Common myeloid progenitor, CD34-positive (primary cell): ENCODE data around the gene KLHL18.

Experiments
- CTCF ChIA-PET: fragments of 350-600 bp; sonication (Branson Sonifier 250); formaldehyde crosslinking; loops from one replicate; lab custom pipeline; 2021; ENCODE audit warnings: antibody characterized with exemption; lab: Charles Lee
- POLR2A ChIA-PET: fragments of 350-600 bp; sonication (Branson Sonifier 250); formaldehyde crosslinking; loops from one replicate; lab custom pipeline; 2021; ENCODE audit warnings: antibody characterized with exemption; lab: Charles Lee
- DNase-seq, 3 donors: peaks; one replicate each; pipeline versions ENCODE4 v3.0.0 to v3.0.0-alpha.2; 2013
- H3K27ac ChIP-seq, 2 experiments: 1 replicate in 1 of 2; 2 replicates in 1 of 2; pipeline ENCODE4 v1.7.0; 2013; ENCODE audit warnings: inconsistent platforms in 2 of 2, low read length in 2 of 2, mild to moderate bottlenecking in 2 of 2, low read depth in 1 of 2, moderate library complexity in 1 of 2; ENCODE audit not compliant: severe bottlenecking in 2 of 2, insufficient read depth in 1 of 2, poor library complexity in 1 of 2
- H3K27me3 ChIP-seq, 5 experiments: replicated peaks in 2 of 5; 1 replicate in 3 of 5; 2 replicates in 2 of 5; pipeline versions ENCODE4 v1.6.1 to v1.7.0; 2013; ENCODE audit warnings: low read length in 4 of 5, mild to moderate bottlenecking in 2 of 5, moderate library complexity in 2 of 5, inconsistent platforms in 1 of 5; ENCODE audit not compliant: insufficient read depth in 5 of 5, control insufficient read depth in 4 of 5
- H3K36me3 ChIP-seq, 4 experiments: 1 replicate in 2 of 4; 2 replicates in 2 of 4; pipeline versions ENCODE4 v1.6.1 to v1.7.0; 2013; ENCODE audit warnings: low read length in 3 of 4, control low read depth in 1 of 4, mild to moderate bottlenecking in 1 of 4; ENCODE audit not compliant: control insufficient read depth in 4 of 4, insufficient read depth in 4 of 4
- H3K4me1 ChIP-seq, 4 experiments: 1 replicate in 3 of 4; 2 replicates in 1 of 4; pipeline versions ENCODE4 v1.6.1 to v1.7.1; 2013; ENCODE audit warnings: low read length in 3 of 4, mild to moderate bottlenecking in 3 of 4, control low read depth in 1 of 4, inconsistent platforms in 1 of 4, moderate library complexity in 1 of 4; ENCODE audit not compliant: control insufficient read depth in 4 of 4, insufficient read depth in 4 of 4; ENCODE audit errors: control extremely low read depth in 1 of 4
- H3K4me3 ChIP-seq, 7 experiments: 1 replicate in 4 of 7; 2 replicates in 3 of 7; pipeline versions ENCODE4 v1.5.1 to v1.7.0; 2013; ENCODE audit warnings: mild to moderate bottlenecking in 7 of 7, low read length in 6 of 7, moderate library complexity in 6 of 7, inconsistent platforms in 2 of 7, low read depth in 2 of 7, control low read depth in 1 of 7; ENCODE audit not compliant: insufficient read depth in 4 of 7, control insufficient read depth in 1 of 7; ENCODE audit errors: extremely low read depth in 1 of 7
- H3K9me3 ChIP-seq, 5 experiments: 1 replicate in 4 of 5; 2 replicates in 1 of 5; pipeline versions ENCODE4 v1.6.1 to v1.7.1; 2013; ENCODE audit warnings: low read length in 4 of 5, mild to moderate bottlenecking in 2 of 5, inconsistent platforms in 1 of 5, low read depth in 1 of 5, moderate library complexity in 1 of 5; ENCODE audit not compliant: control insufficient read depth in 4 of 5, insufficient read depth in 2 of 5; ENCODE audit errors: control extremely low read depth in 1 of 5
- WGBS: methylation state at CpG from one replicate; pipeline ENCODE4 v1.1.5; 2013; ENCODE audit not compliant: insufficient coverage; 5-methylcytosine and 5-hydroxymethylcytosine counted together

The KLHL18 gene

GRCh38 chr3:47318916-47319315 is 36.2 kb downstream of the KLHL18 start:
- Histone ChIP-seq H3K36me3 (peaks cover 3 to 32% (median 22%) of the 10 kb centered on the region in 4 experiments), H3K4me3 (no peak overlapping the region), H3K27ac (peak overlapping the region in 1 of 2 experiments; percentile 35), H3K9me3 (no peaks in the 10 kb centered on the region), H3K4me1 (peaks cover 0 to 11% (median 6%) of the 10 kb centered on the region in 4 experiments), H3K27me3 (no peaks in the 10 kb centered on the region)
- no peak for DNase-seq
- ChIA-PET POLR2A (no interaction called here), CTCF (interaction anchor here (1.1 to 1.5 kb wide), 2 partner anchors 69 to 154 kb away, joined by 3 read pairs; no protein-coding TSS in a partner anchor)
- WGBS: no CpG with 5 or more reads among the region's 1 CpG

- H3K27ac ChIP-seq: no peak overlapping the region
- ChIA-PET POLR2A (no interaction called here), CTCF (interaction anchor here (0.7 to 1.6 kb wide), 2 partner anchors 10 to 69 kb away, joined by 3 to 4 read pairs; no protein-coding TSS in a partner anchor)
- no peaks in the 10 kb centered on the region for H3K27me3 ChIP-seq
- WGBS: no CpG with 5 or more reads among the region's 2 CpGs
- peaks cover 3 to 36% (median 24%) of the 10 kb centered on the region in 4 experiments for H3K36me3 ChIP-seq
- H3K4me3 ChIP-seq: no peak overlapping the region
- DNase-seq: no peak
- peaks cover 0 to 7% (median 5%) of the 10 kb centered on the region in 4 experiments for H3K4me1 ChIP-seq
- H3K9me3 ChIP-seq: no peaks in the 10 kb centered on the region
These were observed 37.2 kb downstream of the KLHL18 start for GRCh38 chr3:47319956-47320355.

DNA sequence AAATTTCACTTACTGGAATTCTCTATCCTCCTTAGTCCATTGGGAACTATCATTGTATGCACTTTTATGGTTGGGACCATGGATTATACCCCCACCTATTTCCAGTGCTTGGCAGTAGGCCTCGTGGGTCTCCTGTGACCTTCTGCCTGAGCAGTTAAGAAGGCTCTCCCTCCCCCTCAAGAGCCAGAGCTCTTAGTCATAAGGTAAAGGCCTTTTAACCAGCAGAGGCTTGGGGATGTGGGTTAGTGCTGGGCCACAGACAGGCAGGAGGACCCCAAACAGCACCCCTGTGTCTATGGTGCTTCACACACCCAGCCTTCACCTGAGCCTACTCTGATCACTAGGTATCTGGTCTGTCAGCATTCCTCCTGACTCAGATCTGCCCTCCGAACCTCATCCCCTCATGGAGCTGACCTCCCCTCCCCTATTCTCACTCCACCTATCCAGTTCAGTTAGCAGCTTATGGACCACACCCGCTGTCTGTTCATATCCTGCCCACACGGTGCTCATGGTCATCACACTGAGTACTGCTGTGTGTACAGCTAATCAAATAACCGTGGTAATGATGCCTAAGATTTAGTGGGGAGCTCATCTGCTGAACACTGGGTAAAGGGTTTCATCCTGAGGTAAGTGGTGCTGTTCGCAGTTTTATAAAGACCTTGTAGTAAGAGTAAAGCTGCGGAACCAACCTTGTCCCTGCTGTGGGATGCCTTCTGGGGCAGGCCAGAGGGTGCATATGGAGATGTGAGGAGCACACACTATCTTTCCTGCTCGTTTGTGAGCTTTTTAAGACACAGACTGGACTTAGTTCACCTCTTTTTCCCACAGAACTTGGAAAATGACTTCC is 40.9 kb downstream of the KLHL18 start:
- no peak overlapping the region for H3K4me3 ChIP-seq
- H3K36me3 ChIP-seq: peaks cover 14 to 61% (median 30%) of the 10 kb centered on the region in 4 experiments
- POLR2A ChIA-PET: interaction anchor here (1.2 kb wide), 1 partner anchor 47 kb away, joined by 4 read pairs; no protein-coding TSS in a partner anchor

GRCh38 chr3:47324278-47324865 is 41.6 kb downstream of the KLHL18 start:
- peak; percentile 82 to 91 (median 89) for DNase-seq

More for the DNA sequence above, 40.9 kb downstream of the KLHL18 start:
- CTCF ChIA-PET: interaction anchor here (0.6 to 3.0 kb wide), 26 partner anchors 8 to 281 kb away, joined by 3 to 18 read pairs (median 4); no protein-coding TSS in a partner anchor
- no peak overlapping the region for H3K27ac ChIP-seq
- 88% methylated on average over 7 of the region's 8 CpGs for WGBS
- H3K9me3 ChIP-seq: no peaks in the 10 kb centered on the region
- no peaks in the 10 kb centered on the region for H3K27me3 ChIP-seq
- DNase-seq: no peak
- H3K4me1 ChIP-seq: peaks cover 0 to 5% (median 0%) of the 10 kb centered on the region in 4 experiments

GRCh38 chr3:47333907-47334306 is 51.2 kb downstream of the KLHL18 start:
- WGBS: 72% methylated on average over 3 of the region's 3 CpGs
- DNase-seq: no peak
- CTCF ChIA-PET: interaction anchor here (1.5 kb wide), 1 partner anchor 10 kb away, joined by 4 read pairs; no protein-coding TSS in a partner anchor
- no peaks in the 10 kb centered on the region for H3K4me1 ChIP-seq
- H3K36me3 ChIP-seq: peaks cover 19 to 83% (median 60%) of the 10 kb centered on the region in 4 experiments
- H3K4me3 ChIP-seq: no peak overlapping the region
- no peaks in the 10 kb centered on the region for H3K9me3 ChIP-seq
- no peak overlapping the region for H3K27ac ChIP-seq
- no peaks in the 10 kb centered on the region for H3K27me3 ChIP-seq
- POLR2A ChIA-PET: interaction anchor here (0.5 kb wide), 1 partner anchor 8 kb away, joined by 3 read pairs; no protein-coding TSS in a partner anchor

More at GRCh38 chr3:47324278-47324865, 41.6 kb downstream of the KLHL18 start:
- Histone ChIP-seq H3K27ac (no peak overlapping the region), H3K9me3 (no peaks in the 10 kb centered on the region), H3K36me3 (peaks cover 14 to 63% (median 31%) of the 10 kb centered on the region in 4 experiments), H3K4me1 (peaks cover 0 to 5% (median 0%) of the 10 kb centered on the region in 4 experiments), H3K4me3 (no peak overlapping the region), H3K27me3 (no peaks in the 10 kb centered on the region)
- POLR2A ChIA-PET: interaction anchor here (1.2 kb wide), 1 partner anchor 48 kb away, joined by 4 read pairs; no protein-coding TSS in a partner anchor
- CTCF ChIA-PET: interaction anchor here (0.6 to 3.0 kb wide), 23 partner anchors 8 to 282 kb away, joined by 3 to 18 read pairs (median 4); no protein-coding TSS in a partner anchor
- no CpG with 5 or more reads among the region's 2 CpGs for WGBS

- H3K36me3 ChIP-seq: peaks cover 23 to 78% (median 51%) of the 10 kb centered on the region in 4 experiments
- POLR2A ChIA-PET: no interaction called here
- H3K27me3 ChIP-seq: no peaks in the 10 kb centered on the region
- no peaks in the 10 kb centered on the region for H3K4me1 ChIP-seq
- H3K9me3 ChIP-seq: no peaks in the 10 kb centered on the region
- WGBS: 100% methylated on average over 3 of the region's 5 CpGs
- H3K27ac ChIP-seq: no peak overlapping the region
- CTCF ChIA-PET: interaction anchor here (0.7 kb wide), 1 partner anchor 14 kb away, joined by 3 read pairs; no protein-coding TSS in a partner anchor
- no peak for DNase-seq
- no peak overlapping the region for H3K4me3 ChIP-seq
These were observed 54.9 kb downstream of the KLHL18 start for GRCh38 chr3:47337656-47338055.
